Midbrain (tissue), 1 donor: ENCODE results near the gene RBM43.
"Not testable (repeated sequence)": the region's sequence is repeated elsewhere in the genome, so short reads cannot be mapped to it uniquely, and the experiment has no call there.

Experiments used
- DNase-seq: peaks from one replicate; lab custom pipeline; 2025; lab: John Stamatoyannopoulos, UW

Gene RBM43

DNA sequence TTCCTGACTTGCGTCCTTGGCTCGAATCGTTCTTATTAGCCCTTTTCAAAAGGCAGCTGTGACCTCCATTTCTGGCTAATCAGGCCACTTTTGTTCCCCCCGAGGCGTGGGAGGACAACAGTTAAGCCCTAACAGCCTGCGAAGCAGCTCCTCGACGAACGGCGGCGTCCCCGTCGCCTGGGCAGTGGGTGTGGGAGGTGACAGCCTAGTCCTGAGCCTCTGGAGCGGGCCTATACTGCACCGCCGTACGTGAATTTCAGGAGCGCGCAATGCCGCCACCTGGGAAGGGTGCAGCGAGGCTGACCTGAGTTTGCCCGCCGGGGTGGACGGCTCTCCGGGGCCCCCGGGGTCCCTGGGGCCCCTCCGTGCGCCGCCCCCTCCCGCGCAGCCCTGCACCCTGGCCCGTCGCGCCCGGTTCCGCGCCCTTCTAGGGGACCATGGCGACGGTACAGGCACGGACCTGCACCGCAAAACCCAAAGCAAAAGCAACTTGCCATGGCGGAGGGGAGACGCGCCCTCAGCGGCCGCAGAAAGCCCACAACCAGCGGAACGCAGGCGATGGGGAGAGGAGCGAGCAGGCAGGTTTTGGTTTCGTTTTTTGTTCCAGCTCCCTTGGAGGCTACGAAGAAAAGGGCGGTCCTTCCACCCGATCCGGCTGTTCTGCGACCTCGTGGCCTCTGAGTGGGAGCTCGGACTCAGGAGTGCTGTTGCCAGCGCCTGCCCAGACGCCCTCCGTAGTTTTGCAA lies at the start of gene RBM43:
Gene RBM43, minus strand, starts transcription at position 633 of the 746 bp plus-strand sequence. Its CDS starts 136 bp downstream, at position 497.
- peak; percentile 56 for DNase-seq

DNA sequence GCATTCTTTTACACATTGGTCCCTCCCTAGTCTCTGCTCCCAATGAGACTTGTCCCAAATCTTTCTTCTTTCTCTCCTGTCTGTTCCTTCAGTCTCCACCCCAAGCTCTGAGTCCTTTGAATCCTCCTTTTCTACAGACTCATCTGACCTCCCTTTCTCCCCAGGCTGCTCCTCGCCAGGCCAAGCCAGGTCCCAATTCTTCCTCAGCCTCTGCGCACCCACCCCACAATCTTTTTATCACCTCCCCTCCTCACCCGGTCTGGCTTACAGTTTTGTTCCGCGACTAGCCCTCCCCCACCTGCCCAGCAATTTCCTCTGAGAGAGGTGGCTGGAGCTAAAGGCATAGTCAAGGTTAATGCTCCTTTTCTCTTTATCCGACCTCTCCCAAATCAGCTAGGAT lies 48.6 kb upstream of the RBM43 start:
- DNase-seq = not testable (repeated sequence)

DNA sequence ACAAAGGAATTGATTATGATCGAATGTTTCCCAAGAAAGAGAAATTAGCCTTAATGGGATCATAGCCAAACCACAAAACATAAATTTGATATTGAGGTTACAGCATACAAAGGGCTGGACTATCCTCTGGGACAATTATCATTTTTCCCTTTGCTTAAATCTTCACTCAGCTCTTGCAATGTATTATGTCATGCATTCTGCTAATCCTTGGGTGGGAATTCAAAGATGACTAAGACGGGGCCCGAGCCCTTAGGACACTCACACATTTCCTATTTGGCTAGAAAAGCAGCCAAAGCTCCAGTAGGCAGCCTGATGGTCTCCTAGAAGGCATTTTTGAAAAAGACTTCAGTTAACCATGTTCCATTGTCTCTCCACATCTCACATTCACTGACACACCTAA lies 45.0 kb upstream of the RBM43 start:
- DNase-seq = no peak

DNA sequence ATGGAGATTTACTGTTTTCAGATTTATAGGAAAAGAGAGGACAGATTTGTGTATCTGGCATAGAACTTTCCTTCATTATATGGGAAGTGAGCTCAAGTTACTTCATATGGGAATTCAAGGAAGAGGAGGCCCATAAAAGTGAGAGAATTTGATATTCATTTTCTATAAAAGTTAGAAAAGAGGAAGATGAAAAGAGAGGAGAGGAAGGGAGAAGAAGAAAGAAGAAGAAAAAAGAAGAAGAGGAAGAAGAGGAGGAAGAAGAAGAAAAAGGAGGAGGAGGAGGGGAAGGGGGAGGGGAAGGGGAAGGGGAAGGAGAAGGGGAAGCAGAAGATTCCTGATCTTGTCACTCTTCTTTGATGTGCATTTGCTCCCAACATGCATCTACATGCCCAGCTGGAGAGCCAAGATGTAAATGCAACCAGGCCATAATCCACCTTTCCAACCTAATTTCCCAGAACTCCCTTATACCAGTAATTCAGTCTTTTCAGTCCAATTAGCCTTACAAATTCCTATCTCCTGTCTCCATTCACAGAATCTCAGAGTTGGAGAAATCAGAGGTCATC lies 43.5 kb upstream of the RBM43 start:
- no peak for DNase-seq

DNA sequence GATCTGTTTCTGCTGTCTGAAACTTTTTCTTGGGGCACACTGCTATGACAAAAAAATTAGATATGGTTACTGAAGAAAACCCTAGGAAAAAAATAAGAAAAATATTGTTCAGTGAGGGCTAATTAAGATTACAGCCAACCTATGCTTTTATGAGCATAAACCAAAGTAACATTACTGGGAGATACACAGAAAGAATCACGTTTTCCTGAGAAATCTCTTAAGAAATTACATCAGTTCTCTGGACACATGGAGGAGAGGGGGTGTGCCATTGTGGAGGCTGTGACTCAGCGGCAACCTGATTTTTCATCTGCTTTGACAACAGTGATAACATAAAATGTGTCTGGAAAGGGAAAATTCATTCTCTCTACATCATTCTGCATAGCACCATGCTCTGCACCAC lies 41.2 kb upstream of the RBM43 start:
- no peak for DNase-seq

DNA sequence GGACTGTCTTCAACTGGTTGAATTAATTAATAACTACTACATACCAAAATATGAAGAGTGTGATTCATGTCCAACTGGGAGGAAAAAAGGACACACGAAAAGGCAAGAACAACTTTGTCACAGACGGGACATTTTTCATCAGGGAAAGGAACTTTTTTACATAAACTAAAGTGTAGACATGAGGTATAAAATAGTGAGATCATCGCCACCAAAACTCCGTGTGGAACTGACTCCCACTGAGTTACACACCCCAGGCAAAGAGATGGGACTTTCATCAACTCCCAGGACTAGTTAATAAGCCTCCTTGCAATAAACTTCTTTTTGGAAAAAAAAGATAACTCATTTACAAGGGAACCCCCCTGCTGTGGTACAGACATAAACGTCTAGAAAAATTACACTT lies 40.7 kb upstream of the RBM43 start:
- DNase-seq = no peak

DNA sequence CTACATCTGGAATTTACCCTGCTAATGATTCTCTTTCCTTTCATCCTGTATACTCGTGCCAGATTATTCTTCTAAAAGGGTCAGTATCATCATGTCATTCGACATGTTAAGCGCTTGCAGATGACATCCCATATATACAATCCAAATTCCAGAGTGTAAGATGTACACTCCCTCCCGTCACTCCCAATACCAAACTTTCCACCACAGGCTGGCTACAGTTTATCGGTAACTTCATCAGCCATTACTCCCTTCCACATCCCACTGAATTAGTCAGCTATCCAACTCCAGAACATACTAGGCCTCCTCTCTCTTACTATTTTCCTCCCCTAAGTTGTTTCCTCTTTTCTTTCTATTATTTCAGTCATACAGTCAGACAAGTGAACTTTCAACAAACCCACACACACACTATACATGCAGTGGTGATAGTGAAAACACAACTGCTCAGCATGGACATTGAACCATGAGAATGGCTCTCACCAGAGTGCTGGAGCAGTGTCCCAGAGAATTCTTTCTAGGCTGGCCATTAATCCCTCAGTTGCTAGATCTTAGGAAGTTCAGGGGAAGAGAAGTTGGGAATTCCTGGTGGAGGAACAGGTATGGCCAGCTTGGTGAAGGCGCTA lies 38.4 kb upstream of the RBM43 start:
- no peak for DNase-seq

DNA sequence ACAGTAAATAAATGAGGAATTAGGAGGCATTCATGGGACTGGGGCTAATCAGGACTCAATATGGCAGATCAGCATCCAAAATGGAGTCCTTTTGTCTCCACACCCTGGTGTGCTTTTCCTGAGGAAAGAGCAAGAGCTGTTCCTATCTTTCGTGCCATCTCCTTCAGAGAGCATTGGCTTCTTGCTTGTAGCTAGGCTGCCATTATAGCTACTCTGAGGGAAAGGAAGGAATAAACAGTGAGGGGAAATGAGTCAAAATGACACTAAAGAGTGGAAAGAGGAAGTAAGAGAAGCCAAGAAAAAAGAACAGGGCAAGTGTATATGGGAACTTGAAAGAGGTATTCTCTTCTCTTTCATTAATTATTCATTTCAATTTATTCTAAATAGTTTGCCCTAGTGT lies 36.2 kb upstream of the RBM43 start:
- DNase-seq = no peak

DNA sequence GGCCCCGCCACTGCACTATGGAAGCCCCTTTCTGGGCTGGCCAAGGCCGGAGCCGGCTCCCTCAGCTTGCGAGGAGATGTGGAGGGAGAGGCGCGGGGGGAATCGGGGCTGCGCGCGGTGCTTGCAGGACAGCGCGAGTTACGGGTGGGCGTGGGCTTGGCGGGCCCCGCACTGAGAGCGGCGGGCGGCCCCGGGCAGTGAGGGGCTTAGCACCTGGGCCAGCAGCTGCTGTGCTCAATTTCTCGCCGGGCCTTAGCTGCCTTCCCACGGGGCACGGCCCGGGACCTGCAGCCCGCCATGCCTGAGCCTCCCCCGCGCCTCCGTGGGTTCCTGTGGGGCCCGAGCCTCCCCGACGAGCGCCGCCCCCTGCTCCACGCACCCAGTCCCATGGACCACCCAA lies 34.3 kb upstream of the RBM43 start:
- not testable (repeated sequence) for DNase-seq

DNA sequence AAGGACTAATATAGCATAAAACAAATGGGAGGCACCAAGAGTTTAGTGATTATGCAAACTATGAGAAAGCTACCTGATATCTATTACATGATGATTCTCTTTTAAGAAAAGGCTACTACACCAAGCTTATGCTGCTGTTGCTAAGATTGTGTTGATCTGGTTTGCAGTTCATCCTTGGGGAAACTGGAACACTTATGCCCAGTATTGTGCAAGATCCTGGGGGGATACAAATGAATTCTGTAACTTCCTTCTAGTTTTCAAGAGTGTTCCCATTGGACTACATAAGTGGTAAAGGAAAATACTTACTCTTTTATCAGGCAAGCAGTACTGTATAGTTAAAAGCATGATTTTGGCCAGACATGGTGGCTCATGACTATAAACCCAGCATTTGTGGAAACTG lies 30.9 kb upstream of the RBM43 start:
- no peak for DNase-seq

DNA sequence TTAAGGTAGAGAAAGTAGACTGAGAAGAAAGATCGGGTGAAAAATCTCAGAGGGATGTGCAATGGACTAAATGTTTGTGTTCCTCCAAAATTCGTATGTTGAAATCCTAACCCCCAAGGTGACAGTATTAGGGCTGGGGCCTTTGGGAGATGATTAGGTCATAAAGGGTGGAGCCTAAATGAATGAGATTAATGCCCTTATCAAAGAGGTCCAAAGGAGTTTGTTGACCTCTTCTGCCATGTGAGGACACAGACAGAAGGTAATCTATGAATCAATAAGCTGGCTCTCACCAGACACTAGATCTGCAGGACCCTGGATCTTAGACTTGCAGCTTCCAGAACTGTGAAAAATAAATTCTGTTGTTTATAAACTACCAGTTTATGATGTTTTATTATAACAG lies 30.5 kb upstream of the RBM43 start:
- no peak for DNase-seq

DNA sequence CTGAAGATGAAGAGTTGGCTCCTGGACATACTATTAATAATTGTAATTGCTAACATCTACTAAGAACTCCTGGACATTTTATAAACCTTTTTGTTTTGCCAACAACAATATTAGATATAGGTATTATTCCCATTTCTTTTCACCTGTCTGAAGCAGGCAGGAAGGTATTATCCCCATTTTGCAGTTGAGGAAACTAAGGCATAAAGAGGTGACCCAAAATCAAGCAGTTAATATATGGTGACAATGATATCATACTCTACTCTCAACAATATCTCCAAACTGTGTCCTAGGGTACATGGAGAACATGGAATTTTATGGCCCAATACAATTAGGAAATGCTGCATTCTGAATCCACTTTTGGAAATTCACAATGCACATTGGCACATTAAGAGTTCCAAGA lies 29.6 kb upstream of the RBM43 start:
- no peak for DNase-seq

DNA sequence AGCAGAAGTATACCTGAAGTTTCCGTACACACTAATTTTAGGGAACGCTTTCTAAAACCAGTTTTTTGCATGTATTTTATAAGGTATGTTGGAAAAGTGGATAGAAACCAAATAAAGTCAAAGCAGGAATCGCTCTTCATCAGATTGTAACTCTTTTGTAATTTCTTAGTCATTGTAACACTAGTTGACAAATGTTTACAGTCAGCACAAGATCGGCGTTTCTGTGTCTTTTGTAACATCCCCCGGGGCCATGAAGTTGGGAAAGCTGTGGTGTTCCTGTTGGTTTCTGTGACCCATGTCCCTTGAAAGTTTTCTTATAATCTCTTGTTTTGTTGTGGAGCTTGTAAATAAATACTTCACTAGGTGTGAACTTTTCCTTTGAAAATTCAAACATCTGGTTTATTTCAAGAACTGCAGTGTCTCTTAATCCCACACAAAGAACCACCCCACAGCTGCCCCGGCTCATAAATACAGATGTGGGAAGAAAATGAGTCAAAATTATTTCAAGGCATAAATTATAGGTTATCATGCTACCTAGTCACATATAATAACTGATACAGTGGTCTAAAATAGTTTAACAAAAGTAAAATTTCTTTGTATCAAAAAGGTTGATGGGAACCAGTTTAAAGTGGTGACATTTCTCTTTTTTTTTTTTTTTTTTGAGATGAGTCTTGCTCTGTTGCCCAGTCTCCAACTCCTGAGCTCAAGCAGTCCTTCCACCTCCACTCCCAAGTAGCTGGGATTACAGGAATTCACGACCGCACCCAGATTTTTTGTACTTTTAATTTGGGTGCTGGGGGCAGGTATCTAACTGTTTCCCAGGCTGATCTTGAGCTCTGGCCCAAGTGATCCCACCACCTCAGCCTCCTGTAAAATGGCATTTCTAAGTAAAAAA lies 28.6 kb upstream of the RBM43 start:
- peak; percentile 26 for DNase-seq

DNA sequence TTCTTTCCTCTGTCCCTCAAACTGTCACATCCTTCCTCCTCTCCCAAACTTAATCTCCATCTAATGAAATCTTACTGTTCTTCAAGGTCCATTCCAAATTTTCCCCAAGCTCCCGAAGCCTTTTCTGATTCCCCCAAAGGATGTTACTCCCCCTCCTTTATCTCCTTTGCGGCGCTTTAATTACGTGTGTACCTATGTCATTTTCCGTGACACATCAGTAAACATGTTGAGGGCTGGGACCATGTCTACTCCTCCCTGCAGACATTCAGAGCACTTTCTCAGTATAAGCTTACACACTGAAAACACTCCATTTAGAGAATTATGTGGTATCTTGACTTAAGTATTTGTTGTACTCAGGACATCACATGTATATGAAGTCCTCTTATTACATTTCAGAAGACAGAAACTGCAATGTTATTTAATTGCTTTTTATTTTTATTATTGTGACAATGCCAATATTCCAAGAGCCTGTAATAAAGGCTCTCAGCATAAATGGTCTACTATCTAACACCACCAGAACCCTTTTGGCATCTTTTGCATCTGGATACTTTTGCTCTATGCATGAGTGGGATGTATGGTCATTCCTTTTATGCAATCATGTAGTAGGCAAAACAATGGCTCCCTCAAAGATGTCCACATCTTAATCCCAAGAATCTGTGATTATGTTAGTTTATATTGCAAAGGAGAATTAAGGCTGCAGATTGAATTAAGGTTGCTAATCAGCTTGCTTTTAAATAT lies 26.0 kb upstream of the RBM43 start:
- no peak for DNase-seq

DNA sequence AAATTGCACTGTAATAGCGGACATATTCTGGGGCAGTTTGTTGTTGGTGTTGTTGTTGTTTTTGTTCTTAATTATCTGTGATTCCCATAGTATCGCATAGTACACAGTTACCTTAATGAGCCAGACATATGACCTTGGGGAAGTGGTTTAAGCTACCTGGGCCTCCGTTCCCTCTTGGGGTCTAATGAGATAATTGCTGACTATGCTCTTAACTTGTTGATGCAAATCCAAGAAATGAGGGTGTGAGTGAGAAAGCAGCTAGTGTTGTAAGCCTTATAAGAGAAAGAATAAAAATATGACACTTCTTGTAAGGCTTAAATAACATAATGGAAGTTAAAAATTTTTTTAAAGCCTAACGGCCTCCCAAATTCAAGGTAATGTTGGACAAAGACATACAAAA lies 20.7 kb upstream of the RBM43 start:
- no peak for DNase-seq

DNA sequence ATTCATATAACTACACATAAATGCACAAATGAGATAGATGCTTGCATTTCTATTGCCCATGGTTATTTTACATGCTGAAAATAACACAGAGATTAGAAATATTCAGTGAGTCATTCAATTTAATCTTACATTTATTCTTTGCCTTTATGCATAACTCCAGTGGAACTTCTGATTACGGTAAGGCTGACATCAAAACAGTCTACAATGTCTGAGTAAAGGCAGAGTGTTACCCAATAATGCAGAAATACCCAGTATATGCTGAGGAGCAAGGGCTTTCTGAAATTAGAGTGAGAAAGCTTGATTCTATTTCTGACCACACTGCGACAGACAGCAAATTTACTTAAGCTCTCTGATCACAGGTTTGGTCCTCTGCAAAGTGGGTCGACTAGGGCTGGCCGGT lies 18.6 kb upstream of the RBM43 start:
- DNase-seq = no peak

DNA sequence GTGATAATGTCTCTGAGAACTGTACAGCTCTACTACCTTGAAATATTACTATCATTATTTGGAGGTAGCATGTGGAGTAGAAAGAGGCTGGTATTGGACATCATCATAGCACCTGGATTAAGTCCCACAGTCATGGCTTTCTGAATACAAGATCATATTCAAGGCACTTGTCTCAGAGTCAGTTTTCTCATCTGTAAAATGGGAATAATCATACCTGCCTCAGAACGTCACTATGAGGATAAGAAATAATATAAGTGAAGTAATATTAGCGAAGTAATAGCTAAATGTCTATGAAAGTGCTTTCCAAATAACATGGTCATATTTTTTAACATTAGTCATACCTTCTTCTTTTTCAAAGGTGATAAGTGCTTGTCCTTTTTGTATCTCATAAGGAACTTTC lies 16.8 kb upstream of the RBM43 start:
- DNase-seq = no peak

DNA sequence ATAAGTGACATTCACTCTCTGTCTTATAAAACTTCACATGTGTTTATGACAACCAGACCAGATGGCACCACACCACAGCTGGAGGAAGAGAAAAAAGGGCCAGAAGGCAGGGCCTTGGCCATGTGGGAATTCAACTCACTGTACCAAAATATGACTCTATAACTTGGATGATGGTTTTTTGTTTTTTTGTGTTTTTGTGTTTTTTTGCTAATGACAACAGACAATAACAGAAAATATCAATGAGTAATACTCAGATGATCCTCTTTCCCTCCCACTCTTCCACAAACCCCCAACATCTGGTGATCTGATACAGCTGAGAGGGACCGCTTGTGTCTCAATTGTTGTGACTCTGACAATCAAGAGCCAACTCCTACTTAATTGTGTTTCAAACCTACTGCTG lies 15.4 kb upstream of the RBM43 start:
- no peak for DNase-seq

DNA sequence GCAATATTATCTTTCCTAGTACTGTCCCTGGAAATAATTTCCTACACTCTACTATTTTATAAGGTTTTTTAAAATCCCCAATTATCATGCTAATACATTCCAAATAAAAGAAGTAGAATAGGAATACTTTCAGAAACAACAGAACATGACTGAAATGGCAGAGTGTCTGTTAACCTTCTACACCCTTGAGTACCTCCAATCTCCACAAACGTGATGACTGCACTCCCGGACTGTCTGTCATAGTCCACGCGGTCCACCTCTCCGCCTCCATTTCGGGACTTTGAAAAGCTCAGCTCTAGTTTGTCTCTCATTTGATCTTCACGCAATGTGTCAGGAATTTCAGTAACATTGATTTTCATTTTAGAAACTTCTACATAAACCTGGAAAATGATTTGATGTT lies 13.6 kb upstream of the RBM43 start:
- no peak for DNase-seq

DNA sequence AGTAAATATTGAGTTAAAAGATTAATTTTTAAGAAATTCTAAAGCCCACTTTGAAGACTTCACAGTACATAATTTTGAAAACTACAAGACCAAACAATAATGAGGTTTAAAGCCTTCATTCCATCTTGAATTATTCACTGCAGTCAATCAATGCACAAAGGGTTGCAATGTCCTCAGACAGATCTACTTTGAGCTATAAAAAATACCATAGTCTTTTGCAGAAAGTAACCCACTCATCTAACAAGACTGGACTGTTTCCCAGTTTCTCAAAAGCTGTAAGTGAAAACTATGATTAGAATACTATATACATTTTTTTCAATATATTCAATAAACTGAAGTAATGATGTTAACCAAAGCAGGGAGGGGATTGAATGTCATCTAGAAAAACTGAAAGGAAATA lies 10.2 kb upstream of the RBM43 start:
- no peak for DNase-seq

DNA sequence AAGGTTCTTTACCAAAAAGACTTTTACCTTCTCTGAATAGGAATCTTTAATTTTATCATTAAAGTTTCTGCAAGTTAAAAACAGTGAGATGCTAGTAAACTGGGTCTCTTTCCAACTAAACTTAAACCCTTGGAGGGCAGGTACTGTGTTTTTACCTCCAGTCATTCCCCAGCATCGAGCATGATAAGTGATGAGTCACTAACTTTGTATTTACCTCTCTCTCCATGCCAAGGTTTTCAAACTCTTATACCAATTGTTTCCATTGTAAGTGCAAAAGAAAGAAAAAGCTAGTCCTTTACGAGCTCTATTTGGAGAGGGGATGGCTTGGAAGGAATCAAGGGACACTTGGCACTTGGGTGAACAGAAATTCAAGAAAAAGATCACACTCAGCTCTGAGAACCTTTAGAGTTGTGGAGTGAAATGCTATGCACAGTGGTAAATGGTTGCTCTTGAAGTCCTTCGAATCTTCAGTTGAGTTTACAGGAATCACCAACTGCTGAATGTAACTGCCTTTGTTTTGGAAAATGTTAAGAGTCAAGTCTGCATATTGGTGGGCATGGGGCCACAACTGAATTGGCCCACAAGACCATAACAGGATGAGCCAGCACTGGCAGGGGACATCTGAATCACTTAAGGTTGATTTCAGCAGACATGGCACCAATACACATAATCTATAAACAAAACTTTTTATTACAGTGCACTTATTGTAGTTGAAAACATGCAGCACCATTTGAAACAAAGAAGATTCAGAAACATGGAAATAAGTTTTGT lies 8.3 kb upstream of the RBM43 start:
- DNase-seq = no peak
